ENCODE results near the gene SIRPB2. TPM values are rescaled to one million over a fixed set of nuclear protein-coding genes. Genes with fewer than 3 reads are reported as not detected.

SIRPB2 gene
- total RNA-seq, 1 donor from 2014 or later: not detected

DNA sequence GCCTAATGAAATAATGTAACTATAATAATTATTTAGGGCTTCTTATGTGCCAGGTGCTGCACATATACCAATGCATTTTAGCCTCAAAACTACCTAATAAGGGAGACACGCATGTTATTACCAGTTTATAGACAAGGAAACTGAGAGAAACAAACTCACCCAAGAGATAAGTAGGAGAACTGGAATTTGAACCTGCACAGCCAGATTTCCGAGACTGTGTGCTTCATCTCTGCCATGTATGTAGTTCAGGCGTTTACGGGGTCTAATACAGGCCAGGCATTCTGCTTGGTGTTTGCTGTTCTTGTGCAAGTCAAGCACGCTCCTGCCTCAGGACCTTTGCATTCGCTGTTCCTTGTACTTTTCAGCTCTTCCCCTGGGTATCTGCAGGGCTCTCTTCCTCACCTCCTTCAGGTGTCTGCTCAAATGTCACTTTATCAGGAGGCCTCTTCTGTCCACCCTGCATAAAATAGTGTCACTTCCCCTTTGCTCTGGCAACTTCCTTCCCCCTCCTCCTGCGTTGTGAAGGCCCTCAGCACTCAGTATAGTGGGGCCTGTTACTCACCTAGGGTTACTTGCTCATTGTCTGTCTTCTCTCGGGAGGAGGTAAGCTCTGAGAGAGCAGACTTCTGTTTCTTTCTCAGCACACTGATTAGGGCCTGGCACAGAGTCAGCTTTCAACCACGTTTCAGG, 18.5 kb downstream of the SIRPB2 start:
- Mint-ChIP-seq H3K36me3 (ENCODE audit: low read depth) (no peaks in the 10 kb centered on the region), H3K27me3 (peaks cover 17% of the 10 kb centered on the region), H3K4me1 (peaks cover 5% of the 10 kb centered on the region), H3K27ac (no peak overlapping the region), H3K9me3 (no peaks in the 10 kb centered on the region), H3K4me3 (no peak overlapping the region)
- intact Hi-C loops (cut with micrococcal nuclease): no loop called here
- DNase-seq: no peak

DNA sequence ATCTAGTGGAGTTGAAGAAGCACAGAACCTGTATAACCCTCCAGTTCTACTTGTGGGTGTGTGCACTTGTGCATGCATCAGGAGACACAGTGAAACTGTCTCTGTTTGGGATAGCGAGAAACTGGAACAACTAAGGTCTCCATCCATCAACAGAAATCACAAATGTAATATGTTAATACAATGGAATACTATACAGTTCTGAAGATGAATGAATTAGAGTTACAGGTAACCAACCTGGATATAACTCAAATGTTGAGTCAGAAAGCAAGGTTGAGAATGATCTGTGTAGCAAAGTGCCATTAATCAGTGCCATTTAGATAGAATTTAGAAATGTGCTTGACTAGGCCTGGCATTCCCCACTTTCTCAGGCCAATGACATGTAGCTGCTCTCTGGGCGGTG, 20.0 kb downstream of the SIRPB2 start:
- peaks cover 13% of the 10 kb centered on the region for H3K4me1 Mint-ChIP-seq
- no peak for DNase-seq
- no peak overlapping the region for H3K4me3 Mint-ChIP-seq
- peaks cover 21% of the 10 kb centered on the region for H3K27me3 Mint-ChIP-seq
- H3K9me3 Mint-ChIP-seq: no peaks in the 10 kb centered on the region
- H3K27ac Mint-ChIP-seq: no peak overlapping the region
- intact Hi-C loops (cut with micrococcal nuclease): no loop called here
- H3K36me3 Mint-ChIP-seq (ENCODE audit: low read depth): no peaks in the 10 kb centered on the region

DNA sequence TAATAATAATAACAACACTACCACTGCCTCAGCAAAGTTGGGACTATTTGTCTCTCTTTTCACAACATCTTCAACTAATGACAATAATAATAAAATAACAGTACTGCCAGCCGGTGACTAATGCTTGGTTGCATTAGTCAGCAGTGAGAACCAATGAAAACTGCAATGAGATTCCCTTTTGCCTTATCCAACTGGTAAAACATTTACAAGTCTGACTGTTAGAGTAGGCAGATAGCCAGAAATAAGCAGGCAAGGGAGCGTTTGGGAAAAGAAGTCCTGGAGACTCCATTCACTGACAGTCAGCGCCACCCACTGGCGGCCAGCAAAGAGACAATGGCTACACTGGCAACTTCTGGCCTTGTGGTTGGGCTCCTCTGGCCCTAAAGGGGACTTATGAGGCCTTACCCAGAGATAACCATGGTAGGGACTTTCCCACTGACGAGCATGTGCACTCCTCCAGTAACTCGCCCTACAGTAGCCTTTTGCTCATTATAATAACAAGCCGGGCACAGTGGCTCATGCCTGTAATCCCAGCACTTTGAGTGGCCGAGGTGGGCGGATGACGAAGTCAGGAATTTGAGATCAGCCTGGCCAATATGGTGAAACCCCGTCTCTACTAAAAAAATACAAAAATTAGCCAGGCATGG, 21.2 kb downstream of the SIRPB2 start:
- Mint-ChIP-seq H3K4me3 (no peak overlapping the region), H3K9me3 (no peaks in the 10 kb centered on the region), H3K4me1 (peaks cover 23% of the 10 kb centered on the region), H3K27me3 (peaks cover 21% of the 10 kb centered on the region), H3K36me3 (ENCODE audit: low read depth) (no peaks in the 10 kb centered on the region), H3K27ac (no peak overlapping the region)
- peak; percentile 70 for DNase-seq
- intact Hi-C loops (cut with micrococcal nuclease): loop anchor here (5.0 to 10.0 kb wide), 3 partner anchors 243 to 928 kb away; partner anchors contain the start of genes CSNK2A1 and RAD21L1

DNA sequence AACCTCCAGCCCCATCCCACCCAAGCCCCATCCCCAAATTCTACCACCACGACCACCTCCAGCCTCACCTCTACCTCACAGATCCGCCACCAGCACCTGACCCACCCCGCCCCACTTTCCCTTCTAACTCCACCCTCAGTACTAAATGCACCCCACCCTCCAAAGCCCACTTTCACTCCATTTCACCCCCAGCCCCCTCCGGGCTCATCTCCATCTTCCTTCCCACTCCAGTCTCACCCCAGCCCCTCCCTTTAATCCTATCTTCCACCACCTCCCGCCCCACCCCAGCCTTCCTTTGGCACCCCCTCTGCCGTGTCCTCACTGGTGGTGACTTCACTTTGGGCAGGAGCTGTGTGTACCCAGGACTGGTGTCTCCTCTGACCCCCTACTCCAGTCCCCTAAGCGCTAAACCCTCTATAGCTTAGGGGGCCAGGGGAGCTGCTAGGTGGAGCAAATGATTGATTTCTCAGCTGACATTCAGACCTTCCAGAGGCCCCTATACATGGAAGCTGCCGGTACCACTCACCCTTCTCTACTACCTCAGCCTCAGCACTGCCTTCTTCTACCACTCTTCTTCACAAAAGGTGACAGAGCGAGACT, 21.8 kb downstream of the SIRPB2 start:
- no peak for DNase-seq
- Mint-ChIP-seq H3K27me3 (peaks cover 21% of the 10 kb centered on the region), H3K9me3 (no peaks in the 10 kb centered on the region), H3K27ac (no peak overlapping the region), H3K4me3 (no peak overlapping the region), H3K4me1 (peaks cover 29% of the 10 kb centered on the region), H3K36me3 (ENCODE audit: low read depth) (peaks cover 5% of the 10 kb centered on the region)
- intact Hi-C loops (cut with micrococcal nuclease): loop anchor here (5.0 to 10.0 kb wide), 3 partner anchors 242 to 927 kb away; partner anchors contain the start of genes CSNK2A1 and RAD21L1

DNA sequence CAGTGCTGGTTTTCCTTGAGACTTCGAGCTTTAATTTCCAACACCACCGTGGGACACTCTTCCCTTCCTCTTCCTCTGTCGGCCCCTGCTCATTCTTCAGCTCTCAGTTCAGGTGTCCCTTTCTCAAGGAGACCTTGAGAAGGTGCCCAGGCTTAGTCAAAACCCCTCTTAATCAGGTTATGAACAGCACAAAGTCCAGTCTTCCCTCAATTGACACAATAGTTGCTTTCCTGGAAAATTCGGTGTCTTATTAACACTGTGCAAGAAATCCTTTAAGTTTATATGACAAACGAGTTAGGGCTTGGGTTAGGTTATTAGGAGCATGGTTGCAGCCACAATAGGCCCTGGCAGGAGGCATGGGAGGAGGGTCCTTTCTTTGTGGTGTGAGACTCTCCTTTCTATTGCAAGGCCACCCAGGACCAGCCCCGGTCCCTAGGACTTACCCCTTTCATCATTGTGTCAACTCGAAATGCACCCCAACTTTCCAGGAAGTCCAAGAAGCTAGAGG, 23.0 kb downstream of the SIRPB2 start:
- no peak for DNase-seq
- peak overlapping the region; percentile 90 for H3K4me3 Mint-ChIP-seq
- peaks cover 41% of the 10 kb centered on the region for H3K4me1 Mint-ChIP-seq
- H3K27me3 Mint-ChIP-seq: peaks cover 21% of the 10 kb centered on the region
- H3K27ac Mint-ChIP-seq: peak overlapping the region; percentile 20
- peaks cover 16% of the 10 kb centered on the region for H3K36me3 Mint-ChIP-seq (ENCODE audit: low read depth)
- H3K9me3 Mint-ChIP-seq: no peaks in the 10 kb centered on the region
- intact Hi-C loops (cut with micrococcal nuclease): loop anchor here (5.0 to 10.0 kb wide), 3 partner anchors 241 to 926 kb away; partner anchors contain the start of genes CSNK2A1 and RAD21L1

DNA sequence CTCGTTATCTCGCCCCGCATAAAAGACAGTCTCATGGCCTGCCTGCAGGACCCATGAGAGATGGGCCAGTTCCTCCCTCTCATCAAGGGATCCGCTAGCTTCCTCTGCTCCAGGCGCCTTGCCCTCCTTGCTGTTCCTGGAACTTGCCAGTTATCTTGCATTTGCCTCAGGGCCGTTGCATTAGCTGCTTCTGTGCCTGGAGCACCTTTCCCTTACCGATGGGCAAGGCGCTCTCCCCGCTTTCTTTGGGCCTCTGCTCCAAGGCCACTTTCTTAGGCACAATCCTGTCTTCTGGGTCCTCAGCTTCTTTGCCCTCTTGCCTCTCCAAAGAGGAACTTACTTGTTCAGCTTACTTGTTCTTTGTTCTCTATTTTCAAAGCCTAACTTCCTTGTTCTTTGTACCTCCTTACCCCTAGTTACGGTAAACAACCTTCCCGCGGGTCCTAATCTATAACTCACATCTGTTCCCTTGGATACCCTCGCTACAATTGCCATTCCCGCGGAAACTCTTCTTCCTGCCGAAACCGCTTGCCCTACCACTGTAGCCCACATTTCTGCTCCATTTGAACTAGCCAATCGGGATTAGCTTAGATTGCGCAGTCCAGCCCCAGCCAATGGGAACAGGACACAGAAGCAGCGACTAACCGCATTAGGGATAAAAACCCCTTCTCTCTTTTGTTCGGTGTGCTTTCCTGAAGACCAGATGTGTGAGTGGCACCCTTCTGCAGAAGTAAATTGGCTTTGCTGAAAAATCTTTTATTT, 23.7 kb downstream of the SIRPB2 start:
- Mint-ChIP-seq H3K4me3 (peak overlapping the region; percentile 90), H3K9me3 (no peaks in the 10 kb centered on the region), H3K36me3 (ENCODE audit: low read depth) (peaks cover 20% of the 10 kb centered on the region), H3K27me3 (peaks cover 21% of the 10 kb centered on the region), H3K4me1 (peaks cover 44% of the 10 kb centered on the region), H3K27ac (peak overlapping the region; percentile 64)
- DNase-seq: peak; percentile 67
- intact Hi-C loops (cut with micrococcal nuclease): loop anchor here (2.0 to 10.0 kb wide), 4 partner anchors 240 to 925 kb away; partner anchors contain the start of genes CSNK2A1 and RAD21L1

DNA sequence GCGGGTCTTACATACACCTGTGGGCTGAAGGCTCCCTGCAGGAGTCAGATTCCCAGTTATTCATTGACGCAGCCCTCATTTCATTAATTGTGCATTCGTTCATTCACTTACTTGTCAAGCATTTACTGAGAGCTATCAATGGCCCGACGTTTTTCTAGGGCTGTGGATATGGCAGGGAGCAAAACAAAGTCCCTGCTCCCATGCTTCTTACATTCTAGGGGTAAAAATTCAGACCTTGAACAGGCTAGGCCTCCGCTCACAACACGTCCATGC, 24.2 kb downstream of the SIRPB2 start:
- H3K36me3 Mint-ChIP-seq (ENCODE audit: low read depth): peaks cover 22% of the 10 kb centered on the region
- peak overlapping the region; percentile 64 for H3K27ac Mint-ChIP-seq
- peaks cover 21% of the 10 kb centered on the region for H3K27me3 Mint-ChIP-seq
- no peaks in the 10 kb centered on the region for H3K9me3 Mint-ChIP-seq
- H3K4me1 Mint-ChIP-seq: peaks cover 44% of the 10 kb centered on the region
- DNase-seq: no peak
- peak overlapping the region; percentile 90 for H3K4me3 Mint-ChIP-seq
- intact Hi-C loops (cut with micrococcal nuclease): loop anchor here (2.0 to 10.0 kb wide), 4 partner anchors 240 to 925 kb away; partner anchors contain the start of genes CSNK2A1 and RAD21L1

DNA sequence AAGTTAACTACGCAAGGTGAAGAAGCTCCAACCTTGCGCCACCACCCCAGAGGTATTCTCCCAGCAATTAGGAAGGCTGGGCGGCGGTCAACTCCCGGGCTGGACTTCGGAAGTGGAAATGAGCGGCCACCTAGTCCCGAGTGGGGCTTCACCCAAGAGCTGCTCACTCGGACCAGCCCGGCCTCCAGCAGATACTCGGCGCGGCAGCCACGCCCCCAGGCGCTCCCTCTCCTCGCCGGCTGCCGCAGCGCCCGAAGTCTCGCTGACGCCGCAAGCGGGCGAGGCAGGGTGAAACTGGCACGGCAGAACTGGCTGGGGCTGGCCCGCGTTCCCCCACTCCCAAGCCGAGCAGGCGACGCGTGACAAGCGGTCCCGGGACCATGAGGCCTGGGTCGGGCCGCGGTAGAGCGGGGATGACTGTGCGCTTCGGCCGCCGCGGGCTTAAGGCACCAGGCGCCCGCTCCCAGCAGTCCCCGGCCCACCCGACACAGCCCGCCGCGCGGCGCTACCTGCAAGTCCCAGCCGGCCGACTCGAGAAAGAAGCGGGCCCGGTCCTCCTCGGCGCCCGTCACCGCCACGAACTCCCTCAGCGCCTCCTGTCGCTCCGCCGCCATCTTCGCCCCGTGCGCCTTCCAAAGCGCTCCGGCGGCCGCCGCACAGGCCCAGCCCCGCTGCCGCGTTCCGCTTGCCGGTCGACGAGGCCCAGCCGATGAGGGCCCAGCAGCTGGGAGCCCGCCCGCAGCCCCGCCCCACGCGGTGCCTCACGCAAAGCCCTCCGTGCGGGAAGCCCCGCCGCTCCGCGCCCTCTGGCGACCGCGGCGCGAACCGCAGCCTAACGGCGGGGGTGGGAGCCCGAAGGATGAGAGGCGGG, 24.8 kb downstream of the SIRPB2 start, which contains the start of gene NSFL1C:
Gene NSFL1C, minus strand, starts transcription at position 639 of the 871 bp plus-strand sequence. Its CDS starts 25 bp downstream, at position 614.
- peak within 1 kb of the TSS; percentile 90 for H3K4me3 Mint-ChIP-seq
- peaks cover 44% of the 10 kb centered on the region for H3K4me1 Mint-ChIP-seq
- peaks cover 19% of the 10 kb centered on the region for H3K27me3 Mint-ChIP-seq
- peak within 1 kb of the TSS; percentile 82 for H3K27ac Mint-ChIP-seq
- intact Hi-C loops (cut with micrococcal nuclease): loop anchor here (1.0 to 10.0 kb wide), 8 partner anchors 37 to 924 kb away; partner anchors contain the start of genes CSNK2A1, FKBP1A, PSMF1 and RAD21L1
- H3K36me3 Mint-ChIP-seq (ENCODE audit: low read depth): peaks cover 22% of the 10 kb centered on the region
- no peaks in the 10 kb centered on the region for H3K9me3 Mint-ChIP-seq
- peak; percentile 100 for DNase-seq

DNA sequence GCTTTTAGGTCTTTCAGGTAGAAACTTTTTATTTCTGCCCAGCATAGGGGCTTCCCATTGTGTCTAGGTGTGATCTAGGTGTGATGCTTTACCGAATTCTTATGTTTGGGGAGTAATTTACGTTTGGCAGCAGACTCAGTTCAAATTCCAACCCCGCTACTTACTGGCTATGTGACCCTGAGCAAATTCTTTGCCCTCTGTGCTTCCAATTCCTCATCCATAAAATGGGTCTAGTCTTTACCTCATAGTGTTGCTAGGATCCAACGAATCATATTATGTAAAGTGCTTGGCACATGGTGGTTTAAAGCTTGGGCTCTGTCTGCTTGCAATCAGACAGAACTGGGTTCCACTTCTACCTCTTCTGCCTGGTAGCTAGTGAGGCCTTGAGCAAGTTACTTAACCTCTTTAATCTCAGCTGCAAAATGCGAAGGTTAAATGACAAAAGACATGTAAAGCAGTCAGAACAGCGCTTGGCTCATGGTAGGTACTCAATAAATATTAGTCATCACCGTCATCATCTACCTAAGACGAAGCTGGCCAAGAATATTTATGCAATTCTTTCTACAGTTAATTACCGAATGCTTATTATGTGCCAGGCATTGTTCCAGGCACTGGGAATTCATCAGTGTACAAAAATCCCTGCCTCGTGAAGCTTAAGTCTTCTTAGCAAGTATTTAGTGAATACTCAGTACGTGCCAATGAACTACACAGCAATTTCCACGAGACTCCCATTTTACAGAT, 25.6 kb downstream of the SIRPB2 start:
- H3K4me3 Mint-ChIP-seq: peak overlapping the region; percentile 90
- intact Hi-C loops (cut with micrococcal nuclease): loop anchor here (1.0 to 10.0 kb wide), 8 partner anchors 38 to 923 kb away; partner anchors contain the start of genes CSNK2A1, FKBP1A, PSMF1 and RAD21L1
- H3K27me3 Mint-ChIP-seq: peaks cover 19% of the 10 kb centered on the region
- no peak for DNase-seq
- H3K27ac Mint-ChIP-seq: peak overlapping the region; percentile 82
- no peaks in the 10 kb centered on the region for H3K9me3 Mint-ChIP-seq
- peaks cover 48% of the 10 kb centered on the region for H3K4me1 Mint-ChIP-seq
- peaks cover 29% of the 10 kb centered on the region for H3K36me3 Mint-ChIP-seq (ENCODE audit: low read depth)

DNA sequence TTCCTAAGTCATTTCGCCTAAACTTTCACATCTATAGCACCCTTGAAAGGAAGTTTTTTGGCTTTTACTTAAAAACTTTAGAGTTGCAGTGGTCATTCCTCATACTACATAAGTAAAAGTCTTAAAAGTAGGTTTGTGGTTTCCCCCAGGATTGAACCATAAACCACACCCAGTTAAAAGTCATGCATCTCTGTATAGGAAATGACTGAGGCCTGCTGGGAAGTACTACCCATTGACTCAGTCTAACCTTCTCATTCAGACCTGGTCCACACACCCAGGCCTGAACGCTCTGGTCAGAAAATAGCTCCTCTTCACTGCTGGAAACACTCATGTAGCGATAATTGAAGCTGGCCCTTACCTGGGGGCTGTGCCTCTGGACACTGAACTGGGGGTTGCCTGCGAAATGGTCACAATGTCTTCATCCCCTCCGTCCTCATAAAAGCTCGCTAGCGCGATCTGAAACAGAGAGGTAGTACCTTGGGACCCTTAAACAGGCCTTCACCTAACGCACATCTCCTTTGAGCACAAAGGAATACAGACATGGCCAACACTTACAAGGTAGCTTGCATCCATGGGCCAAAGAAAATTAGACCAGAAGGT, 27.1 kb downstream of the SIRPB2 start:
- DNase-seq: no peak
- Mint-ChIP-seq H3K27me3 (peaks cover 18% of the 10 kb centered on the region), H3K27ac (peak overlapping the region; percentile 49), H3K36me3 (ENCODE audit: low read depth) (peaks cover 39% of the 10 kb centered on the region), H3K4me1 (peaks cover 48% of the 10 kb centered on the region), H3K9me3 (no peaks in the 10 kb centered on the region), H3K4me3 (peak overlapping the region; percentile 72)
- intact Hi-C loops (cut with micrococcal nuclease): loop anchor here (10.0 kb wide), 1 partner anchor 619 kb away; no protein-coding TSS in a partner anchor

DNA sequence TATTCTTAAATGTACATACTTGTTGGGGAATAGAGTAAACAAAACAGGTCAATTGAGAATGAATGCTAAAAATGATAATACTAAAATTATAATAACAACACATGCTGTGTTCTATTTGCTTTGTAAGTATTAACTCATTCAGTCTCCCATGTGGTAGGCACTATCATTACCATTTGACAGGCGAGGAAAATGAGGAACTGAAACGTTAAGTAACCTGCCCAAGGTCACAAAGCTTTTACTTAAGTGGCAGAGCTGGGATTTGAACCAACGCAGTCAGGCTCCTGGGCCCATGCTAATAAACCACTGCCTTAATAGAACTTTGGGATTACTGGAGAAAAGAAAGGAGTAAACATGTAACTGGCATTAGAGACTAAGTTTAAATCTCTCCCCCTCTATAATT, 28.4 kb downstream of the SIRPB2 start:
- intact Hi-C loops (cut with micrococcal nuclease): loop anchor here (10.0 kb wide), 1 partner anchor 618 kb away; no protein-coding TSS in a partner anchor
- H3K27ac Mint-ChIP-seq: peak overlapping the region; percentile 29
- peaks cover 46% of the 10 kb centered on the region for H3K36me3 Mint-ChIP-seq (ENCODE audit: low read depth)
- DNase-seq: no peak
- no peak overlapping the region for H3K4me3 Mint-ChIP-seq
- peaks cover 44% of the 10 kb centered on the region for H3K4me1 Mint-ChIP-seq
- peaks cover 5% of the 10 kb centered on the region for H3K27me3 Mint-ChIP-seq
- H3K9me3 Mint-ChIP-seq: no peaks in the 10 kb centered on the region

Measured in activated CD4-positive, alpha-beta T cell treated with anti-CD3 and anti-CD28 coated beads, Interleukin-2, amount 10 ng/mL, durations not matched to agents 24 days and 14 days (primary cell).